Body of pancreas (tissue), 4 donors: Measurements from ENCODE around the gene TMC7. TPM values are rescaled to one million over a fixed set of nuclear protein-coding genes. Genes with fewer than 3 reads are reported as not detected.
A peak's percentile ranks its signal among the peaks of the same experiment; 100 is the strongest.

Experiments used
- ATAC-seq: fragments of 150-250 bp; one replicate; pipeline ENCODE4 v1.9.1; 2016
- DNase-seq, 4 donors: peaks; one replicate each; pipeline ENCODE4 v3.0.0-alpha.2; 2019
- H3K27ac ChIP-seq, 4 donors: fragments of 200-600 bp; sonication (generic); 1 replicate in 3 of 4; 2 replicates in 1 of 4; pipeline versions ENCODE4 v1.5.1 to v1.6.1; 2016 to 2019; ENCODE audit warnings: mild to moderate bottlenecking in 1 of 4, mixed read lengths in 1 of 4, moderate library complexity in 1 of 4
- H3K27me3 ChIP-seq, 2 donors: fragments of 200-600 bp; sonication (generic); one replicate each; pipeline ENCODE4 v1.6.0; 2016; ENCODE audit warnings: mild to moderate bottlenecking in 1 of 2
- H3K36me3 ChIP-seq, 2 donors: fragments of 200-600 bp; sonication (generic); replicated peaks in 1 of 2; 2 replicates each; pipeline ENCODE4 v1.5.1; 2016; ENCODE audit warnings: low read depth in 2 of 2; ENCODE audit not compliant: insufficient read depth in 1 of 2
- H3K4me1 ChIP-seq: fragments of 200-600 bp; sonication (generic); one replicate; pipeline ENCODE4 v1.6.0; 2016
- H3K4me3 ChIP-seq, 2 donors: fragments of 200-600 bp; sonication (generic); 1 replicate in 1 of 2; 2 replicates in 1 of 2; pipeline ENCODE4 v1.5.1; 2016 to 2019
- H3K9me3 ChIP-seq, 3 donors: fragments of 200-600 bp; sonication (generic); 1 replicate in 2 of 3; 2 replicates in 1 of 3; pipeline ENCODE4 v1.5.1; 2016
- POLR2A ChIP-seq, 3 donors: fragments of 450-650 bp; IDR thresholded peaks; one replicate each; pipeline ENCODE4 v1.6.1; 2016; ENCODE audit warnings: antibody characterized with exemption in 3 of 3, mild to moderate bottlenecking in 2 of 3
- WGBS, 2 donors: methylation state at CpG; one replicate each; pipeline ENCODE4 v1.1.5; 2017; 5-methylcytosine and 5-hydroxymethylcytosine counted together
- intact Hi-C: fragments of 100-400 bp; cut with DNase I; formaldehyde crosslinking; loops from one replicate; pipeline ENCODE4 v1.15.1; 2023
- total RNA-seq, 2 donors: library from RNA; depleted of rRNA; stranded (reverse); fragments of >200 nt; gene quantifications; one replicate each; pipeline ENCODE4 v1.1.0, GENCODE V29; 2016
- TF ChIP-seq, protein P1 (sequence below), 7 experiments: fragments of 450-650 bp in 4 of 7; fragments of 200-600 bp in 3 of 7; sonication (generic) in 3 of 7; IDR thresholded peaks; one replicate each; pipeline ENCODE4 v1.5.1; 2016 to 2019; ENCODE audit warnings: antibody characterized with exemption in 7 of 7

The TMC7 gene
- total RNA-seq, 2 donors from 2014 or later, result 0.33 to 0.78 TPM

DNA sequence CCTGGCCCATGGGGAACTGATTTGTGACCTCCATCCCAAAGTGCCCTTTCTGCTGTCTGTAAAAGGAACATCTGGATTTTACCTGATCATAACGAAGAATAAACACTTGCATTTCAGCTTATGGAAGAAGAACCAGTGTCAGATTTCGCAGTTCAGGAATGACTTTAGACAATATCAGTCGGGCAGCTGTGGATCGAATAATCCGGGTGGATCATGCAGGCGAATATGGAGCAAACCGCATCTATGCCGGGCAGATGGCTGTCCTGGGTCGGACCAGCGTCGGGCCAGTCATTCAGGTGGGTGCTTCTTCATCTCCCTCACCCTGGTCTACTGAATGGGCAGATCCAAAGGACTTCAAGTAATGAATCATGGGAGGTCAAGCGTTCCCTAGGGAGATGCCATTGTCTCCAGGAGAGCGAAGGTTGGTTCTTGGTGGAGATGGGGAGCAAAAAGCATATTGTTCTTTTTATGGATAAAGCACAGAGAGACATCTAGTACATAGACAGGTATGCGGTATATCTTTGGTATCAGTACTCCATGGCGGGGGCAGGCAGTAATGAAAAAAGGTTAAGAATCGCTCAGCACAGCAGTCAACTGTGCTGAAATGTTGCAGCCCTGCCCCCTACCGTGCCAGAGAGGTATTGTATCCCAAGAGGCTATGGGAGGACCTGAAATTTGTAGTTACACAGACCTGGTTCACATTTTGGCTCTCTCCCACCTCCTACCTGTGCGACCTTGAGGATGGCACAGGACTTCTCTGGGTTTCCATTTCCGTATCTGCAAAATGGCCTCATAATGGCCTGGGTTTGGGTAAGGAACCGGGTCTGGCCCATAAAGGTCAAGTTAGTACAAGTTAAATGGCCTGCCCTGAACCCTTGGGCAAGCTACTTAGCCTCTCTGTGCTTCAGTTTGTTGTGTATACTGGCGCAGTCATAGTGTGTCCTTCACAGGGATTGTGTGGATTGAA, 88.4 kb downstream of the TMC7 start:
- TF ChIP-seq, protein P1, sequence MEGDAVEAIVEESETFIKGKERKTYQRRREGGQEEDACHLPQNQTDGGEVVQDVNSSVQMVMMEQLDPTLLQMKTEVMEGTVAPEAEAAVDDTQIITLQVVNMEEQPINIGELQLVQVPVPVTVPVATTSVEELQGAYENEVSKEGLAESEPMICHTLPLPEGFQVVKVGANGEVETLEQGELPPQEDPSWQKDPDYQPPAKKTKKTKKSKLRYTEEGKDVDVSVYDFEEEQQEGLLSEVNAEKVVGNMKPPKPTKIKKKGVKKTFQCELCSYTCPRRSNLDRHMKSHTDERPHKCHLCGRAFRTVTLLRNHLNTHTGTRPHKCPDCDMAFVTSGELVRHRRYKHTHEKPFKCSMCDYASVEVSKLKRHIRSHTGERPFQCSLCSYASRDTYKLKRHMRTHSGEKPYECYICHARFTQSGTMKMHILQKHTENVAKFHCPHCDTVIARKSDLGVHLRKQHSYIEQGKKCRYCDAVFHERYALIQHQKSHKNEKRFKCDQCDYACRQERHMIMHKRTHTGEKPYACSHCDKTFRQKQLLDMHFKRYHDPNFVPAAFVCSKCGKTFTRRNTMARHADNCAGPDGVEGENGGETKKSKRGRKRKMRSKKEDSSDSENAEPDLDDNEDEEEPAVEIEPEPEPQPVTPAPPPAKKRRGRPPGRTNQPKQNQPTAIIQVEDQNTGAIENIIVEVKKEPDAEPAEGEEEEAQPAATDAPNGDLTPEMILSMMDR (IDR thresholded peaks at IDR 0.05), result peak; percentile 19 to 67 (median 54)
- no peak for TF ChIP-seq POLR2A (IDR thresholded peaks at IDR 0.05)
- Histone ChIP-seq H3K36me3 (peaks cover 0 to 10% of the 10 kb centered on the region in 2 donors), H3K27ac (no peak overlapping the region), H3K4me3 (no peak overlapping the region), H3K27me3 (no peaks in the 10 kb centered on the region), H3K4me1 (peaks cover 14% of the 10 kb centered on the region), H3K9me3 (no peaks in the 10 kb centered on the region)
- DNase-seq (peak; percentile 54 to 70 (median 66)), ATAC-seq (no peak)
- intact Hi-C loops, result no loop called here
- 78 to 83% methylated on average over 20 to 21 of the region's 21 CpGs for WGBS, 2 donors

DNA sequence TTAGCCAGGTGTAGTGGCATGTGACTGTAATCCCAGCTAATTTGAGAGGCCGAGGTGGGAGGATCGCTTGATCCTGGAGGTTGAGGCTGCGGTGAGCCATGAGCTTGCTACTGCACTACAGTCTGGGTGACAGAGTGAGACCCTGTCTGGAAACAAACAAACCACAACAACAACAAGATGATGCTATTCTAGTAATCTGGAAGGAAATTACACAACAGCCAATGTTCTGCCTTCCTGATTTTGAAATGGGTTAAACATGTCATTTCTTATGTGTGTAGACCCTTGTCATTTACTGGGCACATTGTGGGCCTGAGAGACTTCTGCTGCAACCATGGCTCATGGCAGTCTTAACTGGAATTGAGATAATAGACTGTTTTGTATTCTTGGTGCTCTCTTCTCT, 89.6 kb downstream of the TMC7 start:
- Histone ChIP-seq H3K36me3 (peaks cover 0 to 14% of the 10 kb centered on the region in 2 donors), H3K27ac (no peak overlapping the region), H3K4me3 (no peak overlapping the region), H3K27me3 (no peaks in the 10 kb centered on the region), H3K4me1 (peaks cover 10% of the 10 kb centered on the region), H3K9me3 (no peaks in the 10 kb centered on the region)
- 82 to 89% methylated on average over 3 of the region's 3 CpGs for WGBS, 2 donors
- no peak for DNase-seq
- ATAC-seq, result no peak
- TF ChIP-seq, protein P1 (IDR thresholded peaks at IDR 0.05), result no peak
- TF ChIP-seq POLR2A (IDR thresholded peaks at IDR 0.05), result no peak
- intact Hi-C loops, result no loop called here

DNA sequence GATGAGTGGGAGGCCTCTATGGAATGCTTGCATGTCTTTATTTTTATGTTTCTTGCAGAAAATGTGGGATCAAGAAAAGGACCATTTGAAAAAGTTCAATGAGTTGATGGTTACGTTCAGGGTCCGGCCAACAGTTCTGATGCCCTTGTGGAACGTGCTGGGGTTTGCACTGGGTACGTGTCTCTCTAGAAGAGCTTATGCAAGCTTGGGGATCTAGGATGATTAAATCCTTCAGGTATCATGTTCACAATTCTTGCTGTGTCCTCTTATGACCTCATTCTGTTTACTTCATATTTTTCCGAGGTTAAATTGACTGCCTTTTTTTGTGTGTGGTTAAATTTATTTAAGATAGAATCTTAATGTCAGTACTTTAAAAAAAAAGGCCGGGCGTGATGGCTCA, 90.1 kb downstream of the TMC7 start:
- H3K27ac ChIP-seq, result no peak overlapping the region
- intact Hi-C loops, result no loop called here
- no peaks in the 10 kb centered on the region for H3K9me3 ChIP-seq
- WGBS, 2 donors, result 72 to 81% methylated on average over 7 of the region's 7 CpGs
- TF ChIP-seq, protein P1 (IDR thresholded peaks at IDR 0.05), result no peak
- no peak for TF ChIP-seq POLR2A (IDR thresholded peaks at IDR 0.05)
- peaks cover 5% of the 10 kb centered on the region for H3K4me1 ChIP-seq
- ATAC-seq (no peak), DNase-seq (no peak)
- peaks cover 0 to 16% of the 10 kb centered on the region in 2 donors for H3K36me3 ChIP-seq
- H3K27me3 ChIP-seq, result no peaks in the 10 kb centered on the region
- no peak overlapping the region for H3K4me3 ChIP-seq

DNA sequence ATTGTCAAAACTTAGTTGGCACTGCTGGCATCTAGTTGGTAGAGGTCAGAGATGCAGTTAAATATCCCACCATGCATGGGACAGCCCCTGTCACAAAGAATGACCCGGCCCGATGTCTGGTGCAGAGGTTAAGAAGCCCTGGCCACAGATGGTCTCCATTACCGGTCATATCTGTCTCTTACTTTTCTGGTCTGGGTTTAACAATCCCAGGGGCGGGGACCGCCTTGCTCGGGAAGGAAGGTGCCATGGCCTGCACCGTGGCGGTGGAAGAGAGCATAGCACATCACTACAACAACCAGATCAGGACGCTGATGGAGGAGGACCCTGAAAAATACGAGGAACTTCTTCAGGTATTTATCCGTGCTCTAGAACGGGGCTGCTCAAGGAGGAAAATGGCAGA, 91.8 kb downstream of the TMC7 start:
- H3K27ac ChIP-seq, result no peak overlapping the region
- H3K9me3 ChIP-seq, result no peaks in the 10 kb centered on the region
- DNase-seq (no peak), ATAC-seq (no peak)
- 92 to 93% methylated on average over 12 of the region's 12 CpGs for WGBS, 2 donors
- intact Hi-C loops, result no loop called here
- H3K4me3 ChIP-seq, result no peak overlapping the region
- H3K4me1 ChIP-seq, result no peaks in the 10 kb centered on the region
- H3K27me3 ChIP-seq, result no peaks in the 10 kb centered on the region
- peaks cover 0 to 18% of the 10 kb centered on the region in 2 donors for H3K36me3 ChIP-seq
- TF ChIP-seq, protein P1 (IDR thresholded peaks at IDR 0.05), result no peak
- TF ChIP-seq POLR2A (IDR thresholded peaks at IDR 0.05), result no peak
